C4-2B (cell line): Measurements from ENCODE around the gene OR2A14.
"Not testable (repeated sequence)": the region's sequence is repeated elsewhere in the genome, so short reads cannot be mapped to it uniquely, and the experiment has no call there.

Experiments
- H3K27ac ChIP-seq: fragments of 450-650 bp; 2 replicates; pipeline ENCODE4 v1.5.1; 2017
- CTCF ChIP-seq: fragments of 450-650 bp; conservative IDR thresholded peaks from 2 replicates; pipeline ENCODE4 v1.5.1; 2017; ENCODE audit warnings: mild to moderate bottlenecking
- ZFX ChIP-seq: fragments of 450-650 bp; IDR thresholded peaks from 2 replicates; pipeline ENCODE4 v1.6.1; 2017

Gene OR2A14

GRCh38 chr7:144144426-144144825 lies 21.4 kb downstream of the OR2A14 start:
- no peak for TF ChIP-seq ZFX
- no peak for TF ChIP-seq CTCF
- H3K27ac ChIP-seq: no peak overlapping the region

- H3K27ac ChIP-seq: no peak overlapping the region
- TF ChIP-seq CTCF (no peak), ZFX (no peak)
Measured at GRCh38 chr7:144148224-144148827, 25.4 kb downstream of the OR2A14 start.

GRCh38 chr7:144158861-144159260 lies 35.9 kb downstream of the OR2A14 start:
- TF ChIP-seq CTCF: no peak
- TF ChIP-seq ZFX: no peak
- H3K27ac ChIP-seq: no peak overlapping the region

- no peak overlapping the region for H3K27ac ChIP-seq
- no peak for TF ChIP-seq CTCF
- no peak for TF ChIP-seq ZFX
Measured at GRCh38 chr7:144164784-144165183, 41.8 kb downstream of the OR2A14 start.

GRCh38 chr7:144171594-144172350 lies 48.8 kb downstream of the OR2A14 start:
- H3K27ac ChIP-seq: not testable (repeated sequence)

- no peak overlapping the region for H3K27ac ChIP-seq
- TF ChIP-seq CTCF (no peak), ZFX (no peak)
Measured at GRCh38 chr7:144174613-144175012, 51.6 kb downstream of the OR2A14 start.

- peak; percentile 93 for TF ChIP-seq CTCF
Measured at GRCh38 chr7:144178380-144179164, 55.6 kb downstream of the OR2A14 start.

GRCh38 chr7:144179165-144179479 lies 56.1 kb downstream of the OR2A14 start:
- H3K27ac ChIP-seq: not testable (repeated sequence)

More at GRCh38 chr7:144178380-144179164, 55.6 kb downstream of the OR2A14 start:
- not testable (repeated sequence) for H3K27ac ChIP-seq
